HCT116 (cell line): ENCODE data around the gene CACNG8.

Source experiments
- CBX3 ChIP-seq: IDR thresholded peaks from 2 replicates; pipeline ENCODE4 v1.6.1; 2012; ENCODE audit warnings: low read depth
- ELF1 ChIP-seq: IDR thresholded peaks from 2 replicates; pipeline ENCODE4 v1.6.1; 2012; ENCODE audit warnings: low read depth, borderline replicate concordance
- EZH2 ChIP-seq: fragments of 200-600 bp; sonication (generic); IDR thresholded peaks from 2 replicates; pipeline ENCODE4 v1.6.1; 2017; ENCODE audit warnings: antibody characterized with exemption, mixed run types
- EZH2phosphoT487 ChIP-seq: fragments of 200-600 bp; IDR thresholded peaks from 2 replicates; pipeline ENCODE4 v1.6.1; 2018; ENCODE audit warnings: antibody characterized with exemption, borderline replicate concordance
- POLR2A ChIP-seq: IDR thresholded peaks from 2 replicates; pipeline ENCODE4 v1.7.0; 2011; ENCODE audit warnings: borderline replicate concordance; ENCODE audit not compliant: insufficient read depth, insufficient read length; ENCODE audit errors: extremely low read depth
- POLR2AphosphoS5 ChIP-seq: IDR thresholded peaks from 2 replicates; pipeline ENCODE4 v1.6.1; 2011; ENCODE audit warnings: mild to moderate bottlenecking, low read depth, low read length, moderate library complexity
- RAD21 ChIP-seq: IDR thresholded peaks from 2 replicates; pipeline ENCODE4 v1.6.1; 2012; ENCODE audit warnings: low read depth, mild to moderate bottlenecking
- ZFX ChIP-seq: fragments of 450-650 bp; IDR thresholded peaks from 2 replicates; pipeline ENCODE4 v1.6.1; 2017
- TF ChIP-seq, protein P1 (sequence below), 3 experiments: fragments of 200-600 bp in 1 of 3; sonication (generic) in 1 of 3; IDR thresholded peaks in 2 of 3; conservative IDR thresholded peaks in 1 of 3; 2 replicates each; pipeline ENCODE4 v1.5.1; 2012 to 2017; ENCODE audit warnings: low read depth in 2 of 3, low read length in 2 of 3, antibody characterized with exemption in 1 of 3, borderline replicate concordance in 1 of 3, control low read depth in 1 of 3, mild to moderate bottlenecking in 1 of 3, mixed read lengths in 1 of 3, mixed run types in 1 of 3, moderate library complexity in 1 of 3; ENCODE audit not compliant: insufficient read depth in 1 of 3
- TF ChIP-seq, protein P2 (sequence below): IDR thresholded peaks from 2 replicates; pipeline ENCODE4 v1.6.1; 2012
- TF ChIP-seq, protein P3 (sequence below): IDR thresholded peaks from 2 replicates; pipeline ENCODE4 v1.6.1; 2012; ENCODE audit warnings: low read depth

DNA sequence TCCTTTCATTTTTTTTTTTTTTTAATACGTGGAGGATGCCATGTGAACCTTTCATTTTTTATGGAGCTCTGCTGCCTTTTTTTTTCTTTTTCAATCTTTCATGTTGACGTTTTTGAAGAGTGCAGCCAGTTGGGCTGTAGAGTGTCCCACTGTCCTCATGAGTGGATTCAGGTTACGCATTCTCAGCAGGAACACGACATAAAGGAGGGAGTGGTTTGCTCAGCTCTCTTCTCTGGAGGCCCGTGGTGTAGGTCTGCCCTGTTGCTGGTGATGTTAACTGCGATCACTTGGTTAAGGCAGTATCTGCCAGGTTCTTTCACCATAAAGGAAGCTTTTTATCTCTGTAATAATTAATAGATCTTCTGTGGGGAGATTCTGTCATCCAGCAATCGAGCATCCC, 26.7 kb upstream of the CACNG8 start:
- TF ChIP-seq POLR2A (no peak), POLR2AphosphoS5 (no peak), EZH2 (no peak), ZFX (no peak), EZH2phosphoT487 (no peak), RAD21 (no peak), CBX3 (no peak), ELF1 (no peak)
- TF ChIP-seq, protein P1, sequence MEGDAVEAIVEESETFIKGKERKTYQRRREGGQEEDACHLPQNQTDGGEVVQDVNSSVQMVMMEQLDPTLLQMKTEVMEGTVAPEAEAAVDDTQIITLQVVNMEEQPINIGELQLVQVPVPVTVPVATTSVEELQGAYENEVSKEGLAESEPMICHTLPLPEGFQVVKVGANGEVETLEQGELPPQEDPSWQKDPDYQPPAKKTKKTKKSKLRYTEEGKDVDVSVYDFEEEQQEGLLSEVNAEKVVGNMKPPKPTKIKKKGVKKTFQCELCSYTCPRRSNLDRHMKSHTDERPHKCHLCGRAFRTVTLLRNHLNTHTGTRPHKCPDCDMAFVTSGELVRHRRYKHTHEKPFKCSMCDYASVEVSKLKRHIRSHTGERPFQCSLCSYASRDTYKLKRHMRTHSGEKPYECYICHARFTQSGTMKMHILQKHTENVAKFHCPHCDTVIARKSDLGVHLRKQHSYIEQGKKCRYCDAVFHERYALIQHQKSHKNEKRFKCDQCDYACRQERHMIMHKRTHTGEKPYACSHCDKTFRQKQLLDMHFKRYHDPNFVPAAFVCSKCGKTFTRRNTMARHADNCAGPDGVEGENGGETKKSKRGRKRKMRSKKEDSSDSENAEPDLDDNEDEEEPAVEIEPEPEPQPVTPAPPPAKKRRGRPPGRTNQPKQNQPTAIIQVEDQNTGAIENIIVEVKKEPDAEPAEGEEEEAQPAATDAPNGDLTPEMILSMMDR (IDR thresholded peaks at IDR 0.05 in 2 of 3, conservative IDR thresholded peaks at IDR 0.05 in 1 of 3; ENCODE audit: borderline replicate concordance in 1 of 3, insufficient read depth in 1 of 3, low read depth in 2 of 3, low read length in 2 of 3): no peak
- TF ChIP-seq, protein P2, sequence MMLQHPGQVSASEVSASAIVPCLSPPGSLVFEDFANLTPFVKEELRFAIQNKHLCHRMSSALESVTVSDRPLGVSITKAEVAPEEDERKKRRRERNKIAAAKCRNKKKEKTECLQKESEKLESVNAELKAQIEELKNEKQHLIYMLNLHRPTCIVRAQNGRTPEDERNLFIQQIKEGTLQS: no peak
- TF ChIP-seq, protein P3, sequence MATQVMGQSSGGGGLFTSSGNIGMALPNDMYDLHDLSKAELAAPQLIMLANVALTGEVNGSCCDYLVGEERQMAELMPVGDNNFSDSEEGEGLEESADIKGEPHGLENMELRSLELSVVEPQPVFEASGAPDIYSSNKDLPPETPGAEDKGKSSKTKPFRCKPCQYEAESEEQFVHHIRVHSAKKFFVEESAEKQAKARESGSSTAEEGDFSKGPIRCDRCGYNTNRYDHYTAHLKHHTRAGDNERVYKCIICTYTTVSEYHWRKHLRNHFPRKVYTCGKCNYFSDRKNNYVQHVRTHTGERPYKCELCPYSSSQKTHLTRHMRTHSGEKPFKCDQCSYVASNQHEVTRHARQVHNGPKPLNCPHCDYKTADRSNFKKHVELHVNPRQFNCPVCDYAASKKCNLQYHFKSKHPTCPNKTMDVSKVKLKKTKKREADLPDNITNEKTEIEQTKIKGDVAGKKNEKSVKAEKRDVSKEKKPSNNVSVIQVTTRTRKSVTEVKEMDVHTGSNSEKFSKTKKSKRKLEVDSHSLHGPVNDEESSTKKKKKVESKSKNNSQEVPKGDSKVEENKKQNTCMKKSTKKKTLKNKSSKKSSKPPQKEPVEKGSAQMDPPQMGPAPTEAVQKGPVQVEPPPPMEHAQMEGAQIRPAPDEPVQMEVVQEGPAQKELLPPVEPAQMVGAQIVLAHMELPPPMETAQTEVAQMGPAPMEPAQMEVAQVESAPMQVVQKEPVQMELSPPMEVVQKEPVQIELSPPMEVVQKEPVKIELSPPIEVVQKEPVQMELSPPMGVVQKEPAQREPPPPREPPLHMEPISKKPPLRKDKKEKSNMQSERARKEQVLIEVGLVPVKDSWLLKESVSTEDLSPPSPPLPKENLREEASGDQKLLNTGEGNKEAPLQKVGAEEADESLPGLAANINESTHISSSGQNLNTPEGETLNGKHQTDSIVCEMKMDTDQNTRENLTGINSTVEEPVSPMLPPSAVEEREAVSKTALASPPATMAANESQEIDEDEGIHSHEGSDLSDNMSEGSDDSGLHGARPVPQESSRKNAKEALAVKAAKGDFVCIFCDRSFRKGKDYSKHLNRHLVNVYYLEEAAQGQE: no peak
